Measurements from ENCODE around the gene TIMP3.

Gene TIMP3

DNA sequence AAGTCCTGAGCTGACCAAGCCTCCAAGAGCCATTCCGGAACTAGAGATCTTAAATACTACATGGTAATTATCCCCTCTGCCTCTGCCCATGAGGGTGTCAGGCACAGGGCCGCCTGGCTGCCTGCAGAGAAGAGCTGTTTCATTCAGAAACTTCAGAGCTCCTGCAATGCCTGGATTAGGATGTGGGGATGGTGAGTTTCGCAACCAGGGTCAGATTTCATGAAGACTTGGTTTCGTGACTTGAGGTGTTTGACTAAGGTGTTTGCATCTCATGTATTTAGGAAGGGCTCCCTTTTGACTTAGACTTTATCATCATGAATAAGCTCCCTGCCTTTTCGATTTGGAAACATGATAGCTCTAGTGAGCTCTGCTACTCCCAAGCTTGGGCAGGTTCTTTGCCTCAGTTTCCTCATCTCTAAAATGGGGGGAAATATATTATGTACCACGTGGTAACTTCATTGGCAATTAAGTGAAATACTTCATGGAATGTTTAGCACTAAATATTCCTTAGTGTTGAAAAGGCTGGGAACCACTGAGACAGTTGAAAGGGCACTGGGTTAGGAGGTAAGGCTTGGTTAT, 9.1 kb downstream of the TIMP3 start:
- no peak for DNase-seq

DNA sequence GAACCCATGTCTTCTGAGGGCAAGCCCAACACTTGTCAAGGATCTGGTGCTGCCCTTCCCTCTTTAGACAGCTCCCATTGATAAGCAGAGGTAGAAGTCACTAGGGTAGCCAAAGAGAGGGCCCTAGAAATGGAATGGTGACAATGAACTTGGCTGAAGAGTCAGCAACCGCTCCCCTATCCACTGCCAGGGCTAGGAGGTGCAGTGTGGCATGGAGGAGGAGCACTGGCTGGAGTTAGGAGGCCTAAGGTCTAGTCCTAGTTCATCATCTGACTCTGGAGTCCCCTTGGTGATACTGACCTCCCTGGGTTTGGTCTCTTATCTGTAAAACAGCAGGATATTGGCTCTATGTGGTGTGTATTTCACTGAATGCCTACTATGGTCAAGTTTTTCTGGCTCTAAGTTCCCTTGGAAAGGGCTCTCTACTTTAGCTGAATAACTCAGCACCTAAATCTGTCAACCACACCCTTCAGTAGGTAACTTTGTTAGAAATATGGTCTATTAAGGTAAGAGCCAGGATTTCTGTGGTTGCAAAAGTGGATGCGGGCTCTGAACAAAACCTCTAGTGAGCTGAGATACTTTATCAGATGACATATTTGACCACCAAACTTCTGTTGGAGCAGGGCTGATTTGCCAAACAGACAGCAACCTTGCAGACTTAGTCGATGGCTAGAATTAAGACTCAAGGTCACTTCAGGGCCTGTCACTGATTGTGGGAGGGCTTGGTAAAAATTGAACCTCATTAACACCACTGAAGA, 10.5 kb downstream of the TIMP3 start:
- no peak for DNase-seq

DNA sequence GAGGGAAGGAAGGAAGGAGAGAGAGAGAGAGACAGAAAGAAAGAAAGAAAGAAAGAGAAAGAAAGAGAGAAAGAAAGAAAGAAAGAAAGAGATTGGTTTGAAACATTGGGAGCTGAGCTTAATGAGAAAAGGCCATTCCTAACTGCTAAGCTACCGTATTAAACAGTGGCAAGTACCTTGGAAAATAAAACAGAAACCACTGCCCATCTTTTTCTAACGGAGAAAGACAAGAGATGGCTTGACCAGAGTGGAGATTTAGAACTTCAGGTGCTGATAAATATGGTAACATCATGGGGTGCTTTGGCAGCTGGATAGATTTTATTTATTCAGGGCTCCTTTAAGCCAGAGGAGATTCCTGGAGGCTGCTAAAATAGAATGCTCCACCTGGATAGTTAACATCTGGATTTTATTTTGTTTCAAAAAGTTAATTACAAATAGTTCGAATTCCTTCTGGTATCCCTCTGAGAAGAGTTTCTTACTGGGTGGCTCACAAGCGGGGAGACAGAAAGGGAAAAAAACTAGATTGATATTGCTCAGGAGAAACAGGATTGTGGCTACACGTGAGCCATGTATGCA, 12.9 kb downstream of the TIMP3 start:
- DNase-seq, result no peak

DNA sequence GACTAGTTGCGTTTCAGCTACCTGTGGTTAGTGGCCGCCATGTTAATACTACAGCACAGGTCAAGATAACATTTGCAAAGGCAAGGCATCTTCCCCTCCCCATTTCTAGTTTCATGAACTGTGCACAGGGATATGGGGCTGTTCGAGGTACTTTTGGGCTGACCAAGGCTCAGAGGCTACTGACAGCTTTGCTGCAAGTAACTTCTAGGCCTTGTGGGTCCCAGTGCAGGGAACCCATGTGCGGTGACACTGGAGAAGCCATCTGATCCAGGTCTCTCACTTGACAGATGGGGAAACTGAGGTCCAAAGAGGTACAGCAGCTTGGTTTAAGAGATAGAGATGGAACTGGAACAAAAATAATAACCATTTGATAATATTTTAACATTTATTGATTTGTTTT, 13.6 kb downstream of the TIMP3 start:
- DNase-seq, result no peak

DNA sequence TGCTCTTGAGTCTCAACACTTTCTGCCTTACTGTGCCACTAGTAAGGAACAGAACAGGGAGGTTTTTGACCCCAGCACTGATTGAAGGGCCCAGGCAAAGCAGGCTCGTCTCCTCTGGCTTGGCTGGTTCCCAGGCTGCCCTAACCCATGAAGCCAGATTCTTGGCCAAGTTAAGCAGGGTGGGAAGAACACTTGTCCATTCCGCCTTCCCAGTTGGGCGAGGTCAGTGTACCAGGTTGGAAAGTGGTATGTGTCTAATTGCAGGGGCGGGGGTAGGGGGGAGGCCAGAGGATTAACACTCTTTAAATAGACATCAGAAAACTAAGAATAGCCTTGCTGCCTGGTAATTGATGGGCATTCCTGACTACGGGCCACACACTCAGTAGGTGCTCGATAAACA, 14.4 kb downstream of the TIMP3 start:
- DNase-seq, result no peak

DNA sequence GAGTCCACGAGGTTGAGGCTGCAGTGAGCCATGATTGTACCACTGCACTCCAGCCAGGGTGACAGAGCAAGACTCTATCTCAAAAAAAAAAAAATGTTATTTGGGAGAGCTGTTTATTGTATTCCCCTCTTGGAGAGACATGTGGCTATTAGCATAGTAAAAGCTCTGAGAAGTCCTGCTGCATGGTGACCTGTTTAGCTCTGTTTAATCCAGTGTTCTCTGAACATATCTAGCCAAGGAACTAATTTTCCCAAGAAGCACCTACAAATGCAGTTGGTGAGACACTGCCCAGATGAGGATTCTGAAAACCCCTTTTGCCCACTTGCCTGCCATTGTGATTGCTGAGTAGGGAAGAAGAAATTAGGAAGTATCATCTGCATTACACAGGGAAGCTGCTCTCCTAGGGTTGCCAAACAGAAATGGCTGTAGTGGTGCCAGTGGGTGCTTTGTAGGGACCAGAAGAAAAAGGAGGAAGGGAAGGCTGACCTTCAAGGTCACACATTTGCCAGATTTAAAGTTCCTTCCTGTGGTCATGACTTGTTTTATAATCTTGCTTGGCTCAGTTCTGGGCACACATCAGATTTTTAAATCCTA, 15.7 kb downstream of the TIMP3 start:
- DNase-seq, result no peak

DNA sequence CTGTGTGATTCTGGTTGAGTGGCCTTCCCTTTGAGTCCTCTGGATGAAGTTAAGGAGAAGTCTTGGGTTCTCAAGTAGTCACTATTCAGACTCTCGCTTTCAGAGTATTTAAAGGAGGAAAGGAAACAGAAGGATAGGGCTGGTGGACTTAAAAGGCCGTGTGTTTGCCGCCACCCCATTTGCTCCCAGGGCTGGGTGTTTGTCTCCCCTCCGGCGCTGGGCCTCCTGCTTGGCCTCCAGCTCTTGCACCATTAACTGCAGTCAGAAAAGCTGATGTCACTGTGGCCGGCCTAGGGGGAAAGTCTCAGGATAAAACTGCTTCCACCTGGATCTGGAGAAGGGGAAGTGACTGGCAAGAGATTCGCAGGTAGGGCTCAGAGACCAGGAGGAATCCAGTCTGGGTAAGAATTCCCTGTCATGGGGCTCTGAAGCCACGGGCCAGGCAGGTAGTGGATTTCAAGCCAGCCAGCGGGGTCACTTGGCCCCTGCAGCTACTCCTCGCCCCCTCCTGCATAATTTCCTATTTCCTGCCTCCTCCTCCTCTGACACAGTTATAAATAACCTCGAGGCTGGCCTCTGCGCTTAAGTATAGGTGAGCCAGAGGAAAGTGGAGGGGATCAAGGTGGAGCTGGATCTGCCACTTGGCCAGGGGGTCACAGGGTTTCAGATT, 17.1 kb downstream of the TIMP3 start:
- DNase-seq, result no peak

DNA sequence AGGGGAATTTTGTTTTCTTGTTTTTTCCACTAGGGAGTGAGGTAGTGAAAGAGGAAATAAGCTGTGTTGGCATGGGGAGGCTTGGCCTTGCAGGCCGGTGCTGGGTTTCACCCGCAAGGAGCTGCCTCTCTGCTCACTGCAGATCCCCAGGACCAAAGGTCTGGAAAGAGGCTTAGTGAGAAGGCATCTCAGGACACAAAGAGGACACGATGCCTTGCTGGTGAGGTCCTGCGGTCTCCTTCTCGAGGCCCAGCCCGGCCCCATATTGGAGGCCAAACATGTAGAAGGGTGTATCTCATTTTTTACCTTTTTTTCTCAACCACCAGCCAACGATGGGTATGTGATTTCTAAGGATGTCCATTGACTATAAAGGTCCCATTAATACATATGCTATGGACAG, 17.6 kb downstream of the TIMP3 start:
- DNase-seq, result no peak

DNA sequence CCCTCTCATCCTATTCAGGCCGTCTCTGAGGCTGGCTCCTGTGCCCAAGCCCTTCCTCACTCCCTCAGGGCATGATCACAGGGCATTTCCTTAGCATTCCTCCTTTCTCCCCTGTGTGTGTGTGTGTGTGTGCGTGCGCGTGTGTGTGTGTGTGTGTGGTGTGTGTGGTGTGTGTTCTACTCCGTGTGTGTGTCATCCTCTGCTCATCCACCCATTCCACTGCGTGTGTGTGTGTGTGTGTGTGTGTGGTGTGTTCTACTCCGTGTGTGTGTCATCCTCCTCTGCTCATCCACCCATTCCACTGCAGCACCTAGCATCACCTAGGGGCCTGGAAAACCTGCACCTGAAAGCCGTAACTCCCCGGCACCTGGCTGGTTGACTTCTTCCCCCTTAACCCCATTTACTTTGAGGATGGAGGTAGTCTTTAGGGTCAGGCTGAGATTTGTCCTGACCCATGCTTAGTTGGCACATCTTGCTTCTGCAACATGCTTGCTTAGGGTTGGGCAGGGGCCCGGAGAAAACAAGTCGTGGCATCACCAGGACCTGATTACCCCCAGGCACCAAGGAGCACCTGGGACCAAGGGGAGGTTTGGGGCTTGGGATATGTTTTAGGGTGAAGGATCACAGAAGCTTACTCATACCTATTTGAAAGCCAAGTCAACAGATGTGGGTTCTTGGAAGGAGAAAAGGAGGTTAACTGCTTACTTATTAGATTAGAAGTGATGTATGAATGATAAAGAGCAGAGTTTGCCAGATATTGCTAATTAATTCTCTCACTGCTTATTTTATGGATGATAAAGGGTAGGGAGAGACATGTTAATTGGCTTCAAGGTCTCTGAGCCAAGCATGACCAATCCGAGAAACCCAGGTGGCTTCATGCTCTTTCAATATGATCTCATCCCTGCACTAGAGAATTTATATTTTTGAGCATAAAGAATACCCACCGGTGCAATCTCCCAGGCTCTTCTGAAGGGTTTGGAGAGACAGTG, 18.9 kb downstream of the TIMP3 start:
- no peak for DNase-seq

DNA sequence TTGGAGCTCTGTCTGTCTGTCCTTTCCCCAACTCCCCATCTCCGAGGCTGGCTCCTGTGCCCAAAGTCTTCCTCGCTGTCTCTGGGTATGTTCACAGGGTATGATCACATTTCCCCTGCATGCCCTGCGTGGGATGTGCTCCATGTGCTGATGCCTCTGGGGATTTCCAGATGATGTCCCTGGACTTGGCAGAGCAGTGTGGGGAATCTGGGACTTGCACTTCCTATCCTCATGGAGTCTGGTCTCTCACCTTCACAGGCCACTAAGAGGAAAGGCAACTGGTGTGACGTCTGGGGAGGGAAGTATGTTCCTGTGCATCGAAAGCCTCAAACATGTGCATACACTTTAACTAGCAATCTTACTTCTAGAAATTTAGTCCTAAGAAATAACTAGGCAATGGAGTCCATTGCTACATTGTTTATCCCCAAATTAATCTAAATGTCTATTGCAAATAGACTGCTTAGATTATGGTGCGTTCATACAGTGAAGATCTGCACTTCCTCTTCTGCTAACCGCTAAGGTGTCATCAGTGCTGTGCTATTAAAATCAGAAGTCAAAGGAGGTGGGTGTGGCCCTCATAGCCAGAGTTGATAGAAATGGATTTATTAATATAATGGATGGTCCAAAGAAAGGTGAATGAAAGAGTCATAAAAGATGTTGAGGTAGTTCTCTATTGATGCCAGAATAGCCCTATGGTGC, 20.8 kb downstream of the TIMP3 start:
- no peak for DNase-seq

DNA sequence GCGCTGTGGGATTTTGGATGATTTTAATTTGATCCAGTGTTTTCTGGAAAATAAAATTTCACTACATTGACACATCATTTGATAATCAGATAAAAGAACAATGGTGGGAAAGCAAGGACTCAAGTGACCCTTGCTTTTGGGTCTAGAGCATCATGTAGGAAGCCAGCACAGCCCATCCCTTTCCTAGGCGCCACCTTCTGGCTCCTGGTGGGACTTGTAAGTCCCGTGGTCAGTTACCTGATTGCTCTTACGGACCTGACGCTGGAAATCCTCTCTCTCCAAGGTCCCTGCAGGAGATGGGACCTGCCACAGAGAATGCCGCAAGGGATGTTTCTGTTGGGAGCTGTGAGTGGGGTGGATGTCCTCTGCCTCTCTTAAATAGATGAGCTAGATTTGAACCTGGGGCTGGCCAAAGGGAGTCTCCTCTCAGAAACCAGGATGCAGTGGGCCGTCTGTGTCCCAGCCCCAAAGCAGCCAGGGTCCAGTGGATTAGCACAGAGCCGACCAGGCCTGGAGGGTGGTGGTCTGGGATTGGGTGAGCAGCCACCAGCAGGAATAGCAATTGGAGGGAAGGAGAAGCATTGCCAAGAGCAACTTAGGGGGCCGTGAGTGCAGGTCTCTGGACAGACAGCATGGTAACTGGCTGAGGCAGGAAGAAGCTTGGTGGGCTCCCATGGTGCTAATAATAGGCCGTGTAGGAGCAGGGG, 21.7 kb downstream of the TIMP3 start:
- no peak for DNase-seq

DNA sequence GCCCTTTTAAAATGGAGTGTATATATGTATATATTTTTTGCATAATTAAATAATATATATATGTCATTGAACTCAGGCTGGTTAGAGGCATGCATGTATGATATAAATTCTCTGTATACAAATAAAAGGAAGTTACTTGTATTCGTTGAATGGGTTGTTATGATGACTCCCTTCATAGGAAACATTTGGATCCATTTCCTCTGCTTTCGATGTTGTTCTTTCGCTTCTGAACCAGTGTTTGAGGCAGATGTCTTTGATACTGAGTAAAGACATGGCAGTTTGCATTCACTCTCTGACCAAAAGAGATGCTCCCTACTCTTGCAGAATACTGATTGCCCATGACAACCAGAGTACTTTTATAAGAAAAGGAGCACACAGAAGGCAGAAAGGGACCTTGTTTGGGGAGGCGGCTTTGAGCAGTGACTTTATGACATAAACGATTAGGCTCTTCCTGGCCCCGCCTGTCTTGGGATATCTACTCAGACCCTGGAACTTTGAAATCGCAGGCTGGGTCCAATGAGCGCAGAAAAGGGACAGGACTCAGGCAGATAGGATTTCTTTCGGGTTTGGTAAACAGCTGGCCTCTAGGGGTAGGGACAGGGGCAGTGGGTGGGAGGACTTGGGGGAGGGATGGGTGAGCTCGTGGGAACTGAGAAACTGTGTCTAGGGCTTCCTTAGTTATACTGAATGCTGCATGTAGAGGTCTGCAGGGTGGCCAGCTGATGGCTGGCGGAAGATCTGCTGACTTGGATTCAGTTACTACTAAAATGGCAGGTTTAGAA, 23.2 kb downstream of the TIMP3 start:
- DNase-seq, result no peak

DNA sequence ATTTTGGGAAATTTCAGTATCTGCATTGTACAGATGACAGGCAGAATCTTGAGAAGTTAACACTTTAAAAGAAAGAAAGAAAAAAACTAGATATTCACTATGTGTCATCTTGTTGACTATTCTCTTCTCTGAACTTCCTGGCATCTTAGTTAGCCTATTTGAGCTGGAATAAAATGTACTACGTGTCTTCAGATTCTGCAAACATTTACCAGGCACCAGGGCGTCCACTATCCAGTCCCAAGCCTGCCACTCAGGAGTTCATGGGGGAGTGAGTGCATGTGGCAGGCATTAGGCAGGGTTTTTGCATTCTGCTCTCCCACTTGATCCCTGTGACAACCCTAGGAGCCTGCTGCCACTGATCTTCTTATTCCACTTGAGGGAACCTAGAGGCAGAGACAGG, 25.0 kb downstream of the TIMP3 start:
- DNase-seq, result no peak

DNA sequence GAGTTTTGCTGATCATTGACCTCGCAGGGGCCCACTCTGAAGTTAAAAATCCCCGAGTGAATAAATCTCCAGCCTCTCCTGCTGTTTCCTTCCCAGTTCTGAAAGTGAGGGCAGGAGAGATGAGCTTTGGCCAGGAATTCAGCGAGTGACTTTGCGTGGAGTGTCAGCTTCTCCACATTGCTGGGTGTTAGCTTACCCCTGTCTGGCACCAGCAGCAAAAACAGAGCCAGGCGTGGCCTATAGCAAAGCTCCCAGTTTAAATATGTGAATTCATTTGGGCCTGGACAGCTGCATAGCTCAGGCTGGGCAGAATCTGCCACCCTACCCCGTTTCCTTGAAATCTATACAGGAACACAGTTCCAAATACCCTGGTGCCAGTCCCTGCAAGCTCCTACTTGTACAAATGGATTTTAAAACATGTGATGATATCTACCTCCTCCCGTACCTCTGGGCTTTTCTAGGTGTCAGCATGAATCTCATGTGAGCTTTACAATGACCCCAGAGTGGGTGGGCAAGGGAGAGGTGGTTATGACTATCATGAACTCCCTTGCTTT, 25.6 kb downstream of the TIMP3 start:
- no peak for DNase-seq

DNA sequence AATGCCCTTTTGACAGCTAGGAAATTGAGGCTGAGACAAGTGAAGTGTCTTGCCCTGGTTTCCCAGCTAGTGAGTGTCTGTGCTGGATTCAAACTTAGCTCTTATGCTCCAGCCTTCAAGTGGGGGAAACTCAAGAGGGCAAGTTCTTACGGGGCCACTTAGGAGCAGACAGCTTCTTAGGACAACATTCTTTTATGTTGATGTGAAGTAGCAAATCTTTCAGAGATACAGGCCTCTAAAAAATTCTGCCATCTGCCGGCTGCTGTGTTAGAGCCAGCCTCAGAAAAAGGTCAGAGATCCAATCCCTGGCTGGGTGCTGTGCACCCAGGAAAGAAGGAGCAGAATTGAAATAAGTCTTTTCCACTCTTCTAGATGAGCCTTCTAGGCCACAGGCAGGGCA, 26.6 kb downstream of the TIMP3 start:
- DNase-seq, result no peak

DNA sequence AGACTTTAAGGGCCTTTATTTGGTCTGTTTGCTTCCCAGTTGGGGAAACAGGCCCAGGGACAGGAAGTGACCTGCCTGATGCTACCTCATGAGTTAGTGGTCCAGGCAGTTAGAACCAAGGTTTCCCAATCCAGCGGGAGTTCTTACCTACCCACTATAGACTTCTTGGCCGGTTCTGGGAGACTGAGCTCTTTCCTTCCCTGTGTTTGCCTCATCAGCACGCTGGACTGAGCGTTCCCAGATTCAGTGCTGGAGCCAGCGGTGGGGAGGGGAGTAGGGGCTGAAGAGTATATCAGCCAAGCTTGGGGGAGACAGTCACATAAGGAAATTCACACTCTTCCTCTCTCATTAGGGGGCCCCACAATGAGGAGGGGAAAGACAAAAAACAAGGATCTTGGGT, 27.1 kb downstream of the TIMP3 start:
- no peak for DNase-seq

DNA sequence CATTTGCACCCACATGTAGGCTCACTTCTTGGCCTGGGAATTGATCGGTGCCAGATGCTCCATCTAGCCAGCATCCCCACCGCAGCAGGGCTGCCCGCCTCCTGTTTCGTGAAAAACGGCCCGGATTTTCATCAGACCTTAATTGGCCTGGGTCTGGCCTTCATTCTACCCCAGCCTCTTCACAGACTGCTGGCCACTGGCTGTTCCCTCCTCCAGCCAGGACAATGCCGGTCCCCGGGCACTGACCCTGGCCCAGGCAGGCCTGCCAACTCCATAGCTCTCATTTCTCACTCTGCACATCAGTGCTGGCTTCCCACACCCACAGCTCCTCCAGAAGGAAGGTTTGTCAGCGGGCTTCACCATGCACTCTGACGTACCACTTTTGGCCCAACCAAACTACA, 27.9 kb downstream of the TIMP3 start:
- DNase-seq, result no peak

DNA sequence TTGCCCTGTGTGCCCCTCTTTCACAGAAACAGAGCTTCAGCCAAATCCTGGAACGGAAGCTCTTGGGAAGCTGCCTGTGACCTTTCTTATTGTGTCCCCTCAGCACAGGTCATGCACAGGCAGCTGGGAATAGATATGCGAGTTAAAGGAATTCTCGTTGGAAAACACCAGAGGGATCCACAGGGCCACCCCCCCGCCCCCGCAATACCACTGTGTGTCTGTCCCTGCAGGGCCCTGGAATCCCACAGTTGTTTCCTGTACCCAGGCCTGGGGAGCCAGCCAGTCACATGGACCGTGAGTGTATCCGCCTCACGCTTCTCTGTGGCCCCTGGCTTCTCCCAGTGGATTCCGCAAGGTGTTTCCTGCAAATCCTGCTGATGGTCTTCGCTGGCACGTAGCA, 29.0 kb downstream of the TIMP3 start:
- DNase-seq, result no peak

DNA sequence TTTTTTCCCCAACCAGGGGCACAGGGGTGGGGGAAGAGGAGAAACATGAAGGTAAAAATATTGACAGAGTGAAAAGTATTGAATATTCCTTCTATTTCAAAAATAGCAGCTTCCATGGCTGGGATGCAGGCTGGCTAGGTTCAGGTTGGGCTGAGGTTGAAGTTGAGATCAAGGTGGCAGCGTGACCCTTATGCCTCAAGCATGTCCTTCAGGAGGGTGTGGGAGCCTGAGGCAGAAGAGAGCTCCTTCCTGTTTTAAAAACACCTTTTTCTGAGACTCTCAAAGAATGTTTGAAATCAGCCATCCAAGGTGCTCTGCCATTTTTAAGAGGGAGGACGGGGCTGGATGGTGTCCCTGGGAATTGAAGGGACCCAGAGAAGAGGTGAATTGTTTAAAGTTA, 29.5 kb downstream of the TIMP3 start:
- no peak for DNase-seq

DNA sequence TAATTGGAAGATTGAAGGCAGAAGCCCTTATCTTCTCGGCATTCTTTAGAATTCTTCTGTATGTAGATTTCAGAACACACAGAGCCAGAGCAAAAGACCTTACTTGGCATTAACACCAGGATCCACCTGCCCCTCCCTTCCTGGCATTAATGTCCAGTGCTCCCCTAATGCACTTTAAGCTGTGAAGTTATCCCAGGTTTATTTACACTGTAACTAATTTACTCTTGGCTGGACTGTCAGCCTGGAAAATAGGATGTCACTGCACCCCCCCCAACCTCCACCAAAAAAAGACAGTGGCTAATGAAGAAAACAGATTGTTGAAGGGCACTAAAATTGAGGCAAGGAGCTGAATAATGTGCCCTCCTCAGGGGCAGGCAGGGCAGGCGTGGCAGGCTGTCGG, 30.1 kb downstream of the TIMP3 start:
- no peak for DNase-seq

Measured in SIG-M5 (cell line).